VCaP (cell line): Measurements from ENCODE around the gene GNB1L.

Source experiments
- H3K27ac ChIP-seq: fragments of 450-650 bp; 2 replicates; pipeline ENCODE4 v1.5.1; 2017
- CTCF ChIP-seq: fragments of 450-650 bp; conservative IDR thresholded peaks from 2 replicates; pipeline ENCODE4 v1.5.1; 2017; ENCODE audit warnings: mild to moderate bottlenecking, moderate library complexity

GNB1L gene

GRCh38 chr22:19787849-19788141 lies 66.9 kb downstream of the GNB1L start:
- no peak for TF ChIP-seq CTCF
- no peak overlapping the region for H3K27ac ChIP-seq

- no peak overlapping the region for H3K27ac ChIP-seq
- TF ChIP-seq CTCF, result no peak
Observed at GRCh38 chr22:19786959-19787848, 67.5 kb downstream of the GNB1L start.

- TF ChIP-seq CTCF, result no peak
- H3K27ac ChIP-seq, result peak overlapping the region; percentile 67
Observed at GRCh38 chr22:19786264-19786585, 68.4 kb downstream of the GNB1L start.

- TF ChIP-seq CTCF, result no peak
- H3K27ac ChIP-seq, result peak overlapping the region; percentile 67
Observed at GRCh38 chr22:19785461-19786263, 69.0 kb downstream of the GNB1L start.

GRCh38 chr22:19784384-19785175 lies 70.1 kb downstream of the GNB1L start:
- H3K27ac ChIP-seq, result no peak overlapping the region
- no peak for TF ChIP-seq CTCF

GRCh38 chr22:19783586-19784383 lies 70.9 kb downstream of the GNB1L start:
- no peak for TF ChIP-seq CTCF
- H3K27ac ChIP-seq, result no peak overlapping the region
